NCI-H82 treated with DMSO at 0.1 percent for 48 hours (cell line): ENCODE measurements around the gene ZNF276.
"Not testable (repeated sequence)": the region's sequence is repeated elsewhere in the genome, so short reads cannot be mapped to it uniquely, and the experiment has no call there.

ENCODE experiments used
- DNase-seq: peaks from one replicate; lab custom pipeline; 2025; ENCODE audit not compliant: unreplicated experiment; lab: John Stamatoyannopoulos, UW

ZNF276 gene

DNA sequence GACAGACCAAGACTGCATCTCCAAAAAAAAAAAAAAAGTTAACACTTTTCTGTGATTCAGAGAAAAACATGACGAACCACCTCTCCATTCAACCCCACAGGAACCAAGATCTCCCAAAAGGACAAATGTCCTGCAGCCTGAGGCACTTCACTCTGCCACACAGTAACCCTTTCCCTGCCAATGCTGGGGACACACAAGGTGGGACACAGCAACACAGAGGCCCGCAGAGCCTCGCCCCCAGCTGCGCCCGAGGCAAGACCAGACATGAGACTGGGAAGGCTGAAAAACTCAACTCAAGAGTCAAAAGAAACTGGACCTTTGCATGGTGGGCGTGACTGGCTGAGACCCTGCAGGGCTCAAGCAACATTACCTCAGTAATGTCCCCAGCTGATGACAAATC is 61.2 kb downstream of the ZNF276 start:
- DNase-seq = no peak

DNA sequence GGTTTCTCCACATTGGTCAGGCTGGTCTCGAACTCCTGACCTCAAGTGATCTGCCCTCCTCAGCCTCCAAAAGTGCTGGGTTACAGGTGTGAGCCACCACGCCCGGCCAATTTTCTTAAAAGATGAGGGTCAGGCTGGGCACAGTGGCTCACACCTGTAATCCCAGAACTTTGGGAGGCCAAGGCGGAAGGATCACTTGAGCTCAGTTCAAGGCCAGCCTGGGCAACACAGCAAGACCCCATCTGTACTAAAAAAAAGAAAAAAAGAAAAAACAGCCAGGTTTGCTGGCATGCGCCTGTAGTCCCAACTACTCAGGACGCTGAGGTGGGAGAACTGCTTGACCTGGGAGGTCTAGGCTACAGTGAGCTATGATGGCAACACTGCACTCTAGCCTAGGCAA is 62.6 kb downstream of the ZNF276 start:
- not testable (repeated sequence) for DNase-seq

DNA sequence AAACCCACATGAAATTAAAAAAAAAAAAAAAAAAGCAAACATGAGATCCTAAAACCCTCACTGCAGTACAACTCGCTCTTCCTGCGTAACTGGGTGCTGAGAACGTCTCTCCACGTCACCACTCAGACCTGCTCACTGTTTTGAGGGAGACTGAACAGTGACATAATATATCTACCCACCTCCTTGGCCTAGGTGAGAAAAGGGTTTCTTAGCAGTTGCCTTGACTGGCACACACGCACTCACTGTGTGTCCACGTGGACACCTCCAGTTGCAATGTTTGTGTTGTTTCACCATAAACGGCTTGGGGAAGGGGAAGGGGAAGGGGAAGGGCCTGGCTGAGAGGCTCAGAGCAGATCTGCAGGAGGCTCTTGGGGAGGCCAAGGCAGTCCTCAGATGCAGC is 63.1 kb downstream of the ZNF276 start:
- DNase-seq = no peak

DNA sequence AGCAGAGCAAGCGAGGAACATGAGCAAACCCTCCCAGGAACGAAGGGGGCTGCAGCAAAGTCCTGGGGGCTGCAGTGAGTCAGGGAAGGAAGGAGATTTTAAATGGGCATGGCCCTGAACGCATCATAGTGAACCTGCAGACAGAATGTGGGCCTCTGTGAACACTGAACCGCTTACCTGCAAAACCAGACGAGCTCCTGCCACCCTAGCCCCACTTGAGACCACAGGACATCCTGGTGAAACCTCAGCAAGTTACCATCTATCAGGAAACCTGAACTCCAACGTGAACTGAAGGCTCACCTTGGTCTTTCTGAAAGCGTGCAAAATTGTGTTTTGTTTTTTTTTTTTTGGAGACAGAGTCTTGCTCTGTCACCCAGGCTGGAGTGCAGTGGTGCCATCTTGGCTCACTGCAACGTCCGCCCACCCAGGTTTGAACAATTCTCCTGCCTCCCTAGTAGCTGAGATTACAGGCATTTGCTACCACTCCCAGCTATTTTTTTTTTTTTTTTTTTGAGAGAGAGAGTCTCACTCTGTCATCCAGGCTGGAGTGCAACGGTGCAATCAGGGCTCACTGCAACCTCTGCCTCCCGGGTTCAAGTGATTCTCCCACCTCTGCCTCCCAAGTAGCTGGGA is 64.3 kb downstream of the ZNF276 start:
- DNase-seq = no peak

DNA sequence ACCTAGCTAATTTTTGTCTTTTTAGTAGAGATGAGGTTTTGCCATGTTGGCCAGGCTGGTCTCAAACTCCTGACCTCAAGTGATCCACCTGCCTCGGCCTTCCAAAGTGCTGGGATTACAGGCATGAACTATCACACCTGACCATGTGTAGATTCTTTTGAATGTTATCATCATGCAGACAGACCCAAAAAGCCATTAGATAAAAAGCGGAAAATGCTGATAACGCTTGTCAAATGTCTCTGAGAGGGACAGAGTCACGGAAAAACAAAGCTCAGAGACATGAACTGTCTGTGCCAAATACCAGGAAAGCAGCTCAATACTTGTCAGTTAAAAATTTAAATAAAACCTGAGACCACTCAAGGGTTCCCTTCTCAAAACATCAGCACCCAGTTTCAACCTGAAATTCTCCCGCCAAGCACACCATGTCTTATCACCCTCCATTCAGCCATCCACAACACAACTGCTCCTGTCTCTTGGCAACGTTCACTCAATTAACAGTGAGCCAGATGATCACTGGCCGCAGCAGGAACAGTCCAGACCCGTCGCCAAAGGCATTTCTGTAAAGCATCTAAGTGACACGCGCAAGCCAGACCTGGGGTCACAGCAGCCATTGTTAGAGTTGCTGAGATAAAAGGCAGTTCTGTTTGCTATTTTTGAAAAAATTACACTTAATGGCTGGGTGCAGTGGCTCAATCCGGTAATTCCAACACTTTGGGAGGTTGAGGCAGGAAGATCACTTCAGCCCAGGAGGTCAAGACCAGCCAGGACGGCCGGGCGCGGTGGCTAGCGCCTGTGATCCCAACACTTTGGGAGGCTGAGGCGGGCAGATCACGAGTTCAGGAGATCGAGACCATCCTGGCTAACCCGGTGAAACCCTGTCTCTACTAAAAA is 65.4 kb downstream of the ZNF276 start:
- no peak for DNase-seq

DNA sequence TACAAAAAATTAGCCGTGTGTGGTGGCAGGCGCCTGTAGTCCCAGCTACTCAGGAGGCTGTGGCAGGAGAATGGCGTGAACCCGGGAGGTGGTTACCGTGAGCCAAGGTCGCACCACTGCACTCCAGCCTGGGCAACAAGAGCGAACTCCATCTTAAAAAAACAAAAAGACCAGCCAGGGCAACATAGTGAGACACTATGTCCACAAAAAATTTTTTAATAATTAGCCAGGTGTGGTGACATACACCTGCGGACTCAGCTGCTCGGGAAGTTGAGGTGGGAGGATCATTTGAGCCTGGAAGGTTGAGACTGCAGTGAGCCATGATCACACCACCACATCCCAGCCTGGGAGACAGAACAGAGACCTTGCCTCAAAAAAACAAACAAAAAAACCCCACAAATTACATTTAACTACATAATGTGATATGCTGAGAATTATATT is 66.0 kb downstream of the ZNF276 start:
- no peak for DNase-seq
